GM18868 (cell line): ENCODE data around the gene ADAMTS7.
A peak's percentile ranks its signal among the peaks of the same experiment; 100 is the strongest.
"Not testable (repeated sequence)": the region's sequence is repeated elsewhere in the genome, so short reads cannot be mapped to it uniquely, and the experiment has no call there.

ENCODE experiments used
- ATAC-seq: cut with Tn5 transposase; IDR thresholded peaks from one replicate; pipeline ENCODE4 v1.9.1; 2021; ENCODE audit warnings: mild to moderate bottlenecking, moderate library complexity; ENCODE audit not compliant: unreplicated experiment

Gene ADAMTS7

GRCh38 chr15:78767331-78767951 is 43.8 kb downstream of the ADAMTS7 start:
- ATAC-seq: no peak

GRCh38 chr15:78766641-78767071 is 44.6 kb downstream of the ADAMTS7 start:
- ATAC-seq: not testable (repeated sequence)

GRCh38 chr15:78766041-78766440 is 45.2 kb downstream of the ADAMTS7 start:
- no peak for ATAC-seq

- ATAC-seq: not testable (repeated sequence)
These were observed 46.0 kb downstream of the ADAMTS7 start for GRCh38 chr15:78765154-78765860.

GRCh38 chr15:78764340-78765153 is 46.7 kb downstream of the ADAMTS7 start:
- not testable (repeated sequence) for ATAC-seq

GRCh38 chr15:78763796-78764241 is 47.4 kb downstream of the ADAMTS7 start:
- ATAC-seq: no peak

GRCh38 chr15:78762985-78763795 is 48.1 kb downstream of the ADAMTS7 start:
- ATAC-seq: no peak

- ATAC-seq: not testable (repeated sequence)
These were observed 48.8 kb downstream of the ADAMTS7 start for GRCh38 chr15:78762386-78762961.

GRCh38 chr15:78761891-78762385 is 49.3 kb downstream of the ADAMTS7 start:
- ATAC-seq: no peak

GRCh38 chr15:78761475-78761874 is 49.8 kb downstream of the ADAMTS7 start:
- ATAC-seq: peak; percentile 23

- ATAC-seq: no peak
These were observed 50.2 kb downstream of the ADAMTS7 start for GRCh38 chr15:78761020-78761419.

- ATAC-seq: not testable (repeated sequence)
These were observed 51.0 kb downstream of the ADAMTS7 start for GRCh38 chr15:78760091-78760882.

- ATAC-seq: not testable (repeated sequence)
These were observed 51.8 kb downstream of the ADAMTS7 start for GRCh38 chr15:78759361-78759998.

GRCh38 chr15:78758486-78759200 is 52.6 kb downstream of the ADAMTS7 start:
- ATAC-seq: not testable (repeated sequence)

GRCh38 chr15:78758084-78758483 is 53.2 kb downstream of the ADAMTS7 start:
- ATAC-seq: not testable (repeated sequence)

- ATAC-seq: no peak
These were observed 53.7 kb downstream of the ADAMTS7 start for GRCh38 chr15:78757636-78757905.

GRCh38 chr15:78756781-78757635 is 54.3 kb downstream of the ADAMTS7 start:
- ATAC-seq: peak; percentile 76
